ENCODE data around the gene ECE2. TPM values are rescaled to one million over a fixed set of nuclear protein-coding genes. Genes with fewer than 3 reads are reported as not detected.

Gene ECE2
- total RNA-seq, 1 donor from 2014 or later, result not detected

DNA sequence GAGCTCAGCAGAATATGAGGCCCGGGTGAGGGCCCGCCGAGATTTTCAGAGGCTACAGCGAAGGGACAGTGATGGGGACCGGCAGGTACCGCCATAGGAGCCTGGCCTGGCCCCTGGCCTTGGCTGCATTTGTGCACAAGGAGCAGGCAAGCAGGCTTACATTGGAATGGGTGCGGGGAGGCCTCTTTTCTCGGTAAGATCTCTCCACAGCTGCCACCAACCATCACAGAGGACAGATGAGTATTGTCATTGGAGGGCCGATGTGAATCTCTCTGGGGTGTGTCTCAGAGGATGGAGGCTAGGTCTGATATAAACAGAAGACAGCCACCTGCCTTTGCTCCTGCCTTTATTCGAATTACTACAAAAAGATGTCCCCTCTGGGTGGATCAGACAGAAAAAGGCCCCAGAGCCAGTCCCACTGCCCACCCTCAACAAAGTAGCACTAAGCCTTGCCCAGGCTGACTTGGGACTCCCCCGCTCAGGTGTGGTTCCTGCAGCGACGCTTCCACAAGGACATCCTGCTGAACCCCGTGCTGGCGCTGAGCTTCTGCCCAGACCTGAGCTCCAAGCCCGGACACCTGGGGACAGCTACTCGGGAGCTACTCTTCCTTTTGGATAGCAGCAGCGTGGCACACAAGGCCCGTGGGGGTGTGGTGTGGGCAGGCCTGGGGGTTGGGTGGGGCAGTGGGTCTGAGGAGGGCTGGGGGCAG, 41.0 kb upstream of the ECE2 start:
- Histone ChIP-seq H3K4me3 (no peak overlapping the region), H3K36me3 (no peaks in the 10 kb centered on the region), H3K27ac (no peak overlapping the region), H3K27me3 (ENCODE audit: low read depth) (peaks cover 52% of the 10 kb centered on the region), H3K9me3 (no peaks in the 10 kb centered on the region), H3K4me1 (peaks cover 6% of the 10 kb centered on the region)
- ATAC-seq, result no peak
- no peak for TF ChIP-seq CTCF (IDR thresholded peaks at IDR 0.05)
- no peak for DNase-seq
- intact Hi-C loops (cut with DNase I), result no loop called here

GRCh38 chr3:184235381-184236032, 40.3 kb upstream of the ECE2 start:
- no peak for ATAC-seq
- no peaks in the 10 kb centered on the region for H3K9me3 ChIP-seq
- no peaks in the 10 kb centered on the region for H3K36me3 ChIP-seq
- H3K27ac ChIP-seq, result no peak overlapping the region
- DNase-seq, result no peak
- H3K4me1 ChIP-seq, result no peaks in the 10 kb centered on the region
- no peak for TF ChIP-seq CTCF (IDR thresholded peaks at IDR 0.05)
- intact Hi-C loops (cut with DNase I), result no loop called here
- H3K4me3 ChIP-seq, result no peak overlapping the region
- peaks cover 45% of the 10 kb centered on the region for H3K27me3 ChIP-seq (ENCODE audit: low read depth)

DNA sequence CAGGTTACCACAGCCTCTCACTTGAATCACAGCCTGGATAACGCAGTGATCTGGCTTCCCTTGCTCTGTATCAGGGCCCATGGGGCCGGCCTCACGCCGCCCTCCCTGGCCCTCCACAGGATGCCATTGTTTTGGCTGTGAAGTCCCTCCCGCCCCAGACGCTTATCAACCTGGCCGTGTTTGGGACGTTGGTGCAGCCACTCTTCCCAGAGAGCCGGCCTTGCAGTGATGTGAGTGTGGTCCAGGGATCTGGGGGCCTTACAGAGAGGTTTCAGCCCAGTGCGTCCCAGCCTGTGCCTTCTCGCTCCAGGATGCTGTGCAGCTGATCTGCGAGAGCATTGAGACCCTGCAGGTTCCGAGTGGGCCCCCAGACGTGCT, 39.8 kb upstream of the ECE2 start:
- Histone ChIP-seq H3K9me3 (no peaks in the 10 kb centered on the region), H3K4me1 (no peaks in the 10 kb centered on the region), H3K27me3 (ENCODE audit: low read depth) (peaks cover 40% of the 10 kb centered on the region), H3K27ac (no peak overlapping the region), H3K36me3 (no peaks in the 10 kb centered on the region), H3K4me3 (no peak overlapping the region)
- ATAC-seq (no peak), DNase-seq (no peak)
- TF ChIP-seq CTCF (IDR thresholded peaks at IDR 0.05), result no peak
- intact Hi-C loops (cut with DNase I), result no loop called here

- peak; percentile 21 for DNase-seq
- Histone ChIP-seq H3K27me3 (ENCODE audit: low read depth) (peaks cover 34% of the 10 kb centered on the region), H3K36me3 (no peaks in the 10 kb centered on the region), H3K4me1 (no peaks in the 10 kb centered on the region), H3K9me3 (no peaks in the 10 kb centered on the region), H3K27ac (no peak overlapping the region), H3K4me3 (no peak overlapping the region)
- intact Hi-C loops (cut with DNase I), result no loop called here
- no peak for TF ChIP-seq CTCF (IDR thresholded peaks at IDR 0.05)
- ATAC-seq, result no peak
Measured at GRCh38 chr3:184236636-184237035, 39.2 kb upstream of the ECE2 start.

GRCh38 chr3:184237211-184237610, 38.6 kb upstream of the ECE2 start:
- no peak overlapping the region for H3K4me3 ChIP-seq
- no peaks in the 10 kb centered on the region for H3K9me3 ChIP-seq
- no peak for TF ChIP-seq CTCF (IDR thresholded peaks at IDR 0.05)
- no peak overlapping the region for H3K27ac ChIP-seq
- intact Hi-C loops (cut with DNase I), result no loop called here
- H3K36me3 ChIP-seq, result peaks cover 4% of the 10 kb centered on the region
- DNase-seq (peak; percentile 10), ATAC-seq (no peak)
- no peaks in the 10 kb centered on the region for H3K4me1 ChIP-seq
- peaks cover 30% of the 10 kb centered on the region for H3K27me3 ChIP-seq (ENCODE audit: low read depth)
